HepG2 (cell line): Measurements from ENCODE around the gene GAL3ST2. TPM values are rescaled to one million over a fixed set of nuclear protein-coding genes. Genes with fewer than 3 reads are reported as not detected.
A peak's percentile ranks its signal among the peaks of the same experiment; 100 is the strongest.

Experiments used
- GABPB1 ChIP-seq: IDR thresholded peaks from 2 replicates; pipeline ENCODE4 v1.6.1; 2016; ENCODE audit warnings: mild to moderate bottlenecking, missing genetic modification reagents, moderate library complexity, missing compliant biosample characterization
- HNRNPLL ChIP-seq: fragments of 200-400 bp; formaldehyde crosslinking; IDR thresholded peaks from 2 replicates; pipeline ENCODE4 v1.6.1; 2017; ENCODE audit warnings: mild to moderate bottlenecking, low read depth, low read length; ENCODE audit not compliant: poor library complexity, severe bottlenecking
- KDM4B ChIP-seq: sonication (generic); formaldehyde crosslinking; IDR thresholded peaks from 2 replicates; pipeline ENCODE4 v1.4.0; 2020; ENCODE audit warnings: missing genetic modification reagents
- MYPOP ChIP-seq: sonication (generic); formaldehyde crosslinking; IDR thresholded peaks from 2 replicates; pipeline ENCODE4 v1.8.1; 2023; ENCODE audit warnings: mild to moderate bottlenecking, moderate library complexity, missing genetic modification reagents
- RBAK ChIP-seq: sonication (generic); formaldehyde crosslinking; IDR thresholded peaks from 2 replicates; pipeline ENCODE4 v1.5.1; 2020; ENCODE audit warnings: mild to moderate bottlenecking, missing genetic modification reagents
- THAP9 ChIP-seq: sonication (generic); formaldehyde crosslinking; IDR thresholded peaks from 2 replicates; pipeline ENCODE4; 2020; ENCODE audit warnings: missing genetic modification reagents, mild to moderate bottlenecking, borderline replicate concordance
- ZBTB42 ChIP-seq: sonication (generic); formaldehyde crosslinking; IDR thresholded peaks from 2 replicates; pipeline ENCODE4 v1.5.0; 2020; ENCODE audit warnings: mild to moderate bottlenecking, missing genetic modification reagents
- ZNF142 ChIP-seq: sonication (generic); formaldehyde crosslinking; IDR thresholded peaks from 2 replicates; pipeline ENCODE4 v1.4.0; 2020; ENCODE audit warnings: missing genetic modification reagents
- polyA plus RNA-seq, 8 experiments: library from polyadenylated mRNA; depleted of rRNA in 3 of 8; stranded (reverse) in 7 of 8; unstranded in 1 of 8; fragments of >200 nt; fragmentation: Illumina TruSeq in 4 of 8; extraction: Trizol in 4 of 8; gene quantifications; 2 replicates each; pipeline versions ENCODE4 v1.2.1 to v1.2.3, GENCODE V29; 2011 to 2016; ENCODE audit warnings: low read depth in 4 of 8, missing spikeins in 1 of 8, mixed read lengths in 1 of 8; ENCODE audit not compliant: insufficient read depth in 1 of 8
- total RNA-seq, 5 experiments: library from RNA; depleted of rRNA; stranded (reverse); fragments of >200 nt; fragmentation: Illumina TruSeq; extraction: Trizol; gene quantifications; 2 replicates each; pipeline ENCODE4 v1.2.3, GENCODE V29; 2016; ENCODE audit warnings: low read depth in 1 of 5

GAL3ST2 gene
- total and polyA plus RNA-seq, 2 of the 13 experiments (the other 11 are each of a cell fraction or from before 2014, with no cell fraction given) = 0.17 to 0.20 TPM

- no peak for TF ChIP-seq THAP9
- TF ChIP-seq RBAK (CRISPR knock-in tag) = no peak
- no peak for TF ChIP-seq ZBTB42
- peak; percentile 41; the same call in 1 of the 2 replicates for TF ChIP-seq GABPB1 (CRISPR knock-in tag)
- peak; percentile 26 for TF ChIP-seq HNRNPLL
- peak; percentile 94 for TF ChIP-seq ZNF142 (CRISPR knock-in tag)
- TF ChIP-seq MYPOP (CRISPR knock-in tag) = no peak
- no peak for TF ChIP-seq KDM4B (CRISPR knock-in tag)
Measured at GRCh38 chr2:241844066-241844728, 67.6 kb downstream of the GAL3ST2 start (continued).
